Measurements from ENCODE around the gene IRF4.

DNA sequence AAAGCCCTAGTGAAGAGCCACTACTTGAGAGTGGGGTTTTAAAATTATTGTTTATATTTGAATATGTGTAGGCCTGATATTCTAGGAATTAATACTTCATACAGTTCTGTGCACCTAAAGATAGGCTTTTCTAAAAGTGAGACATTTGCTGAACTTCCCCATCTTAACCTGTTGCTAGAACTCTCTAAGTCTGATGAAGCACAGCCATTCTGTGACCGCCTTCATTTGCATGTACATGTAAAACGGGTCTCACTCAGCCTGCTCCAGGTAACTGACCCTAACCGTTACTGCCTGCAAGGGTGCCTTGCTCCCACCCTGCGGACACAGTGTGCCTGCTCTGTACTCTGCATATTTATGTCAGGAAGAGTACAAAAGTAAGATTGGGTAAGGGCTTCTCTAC lies 44.3 kb upstream of the IRF4 start:
- TF ChIP-seq CTCF (IDR thresholded peaks at IDR 0.05) (no peak), POLR2A (IDR thresholded peaks at IDR 0.05) (no peak)
